MM.1S (cell line): ENCODE measurements around the gene TRIAP1.

ENCODE experiments used
- DNase-seq: peaks from one replicate; pipeline ENCODE4 v3.0.0-alpha.2; 2015
- H2AFZ ChIP-seq: fragments of 300-600 bp; sonication (generic); 2 replicates; pipeline ENCODE4 v1.6.0; 2016; ENCODE audit warnings: antibody characterized with exemption, low read length
- H3F3A ChIP-seq: fragments of 300-600 bp; sonication (generic); 2 replicates; pipeline ENCODE4 v1.6.1; 2016; ENCODE audit warnings: mild to moderate bottlenecking, antibody characterized with exemption, low read length, moderate library complexity, mixed read lengths; ENCODE audit not compliant: insufficient read depth
- H3K27ac ChIP-seq: fragments of 300-600 bp; sonication (generic); 2 replicates; pipeline ENCODE4 v1.5.1; 2016; ENCODE audit warnings: mild to moderate bottlenecking, low read length
- H3K27me3 ChIP-seq: fragments of 300-600 bp; sonication (generic); replicated peaks from 2 replicates; pipeline ENCODE4 v1.6.0; 2016; ENCODE audit warnings: low read length; ENCODE audit not compliant: insufficient read depth
- H3K36me3 ChIP-seq: fragments of 300-600 bp; sonication (generic); replicated peaks from 2 replicates; pipeline ENCODE4 v1.6.1; 2016; ENCODE audit warnings: mild to moderate bottlenecking, low read length, mixed read lengths; ENCODE audit not compliant: insufficient read depth
- H3K4me1 ChIP-seq: fragments of 300-600 bp; sonication (generic); 2 replicates; pipeline ENCODE4 v1.6.1; 2016; ENCODE audit warnings: low read length, mixed read lengths
- H3K4me2 ChIP-seq: fragments of 300-600 bp; sonication (generic); 2 replicates; pipeline ENCODE4 v1.6.0; 2016; ENCODE audit warnings: low read depth, low read length
- H3K4me3 ChIP-seq: fragments of 300-600 bp; sonication (generic); 2 replicates; pipeline ENCODE4 v1.5.1; 2016; ENCODE audit warnings: low read length, mixed read lengths
- H3K79me2 ChIP-seq: fragments of 300-600 bp; sonication (generic); 2 replicates; pipeline ENCODE4 v1.6.1; 2016; ENCODE audit warnings: mixed run types, low read length, mixed read lengths
- H3K9ac ChIP-seq: fragments of 300-600 bp; sonication (generic); 2 replicates; pipeline ENCODE4 v1.6.1; 2016; ENCODE audit warnings: low read length, mixed read lengths
- H3K9me2 ChIP-seq: fragments of 300-600 bp; sonication (generic); replicated peaks from 2 replicates; pipeline ENCODE4 v1.6.1; 2016; ENCODE audit warnings: mild to moderate bottlenecking, low read length, mixed read lengths; ENCODE audit not compliant: insufficient read depth
- H3K9me3 ChIP-seq: fragments of 300-600 bp; sonication (generic); replicated peaks from 2 replicates; pipeline ENCODE4 v1.6.1; 2016; ENCODE audit warnings: mild to moderate bottlenecking, low read length, mixed read lengths; ENCODE audit not compliant: insufficient read depth
- H4K20me1 ChIP-seq: fragments of 300-600 bp; sonication (generic); 2 replicates; pipeline ENCODE4 v1.6.1; 2016; ENCODE audit warnings: mild to moderate bottlenecking, low read length, moderate library complexity, mixed read lengths; ENCODE audit not compliant: insufficient read depth
- EZH2 ChIP-seq: fragments of 300-600 bp; sonication (generic); optimal IDR thresholded peaks from 2 replicates; pipeline ENCODE3; 2017; ENCODE audit warnings: low read depth, mild to moderate bottlenecking, antibody characterized with exemption, low read length, mixed read lengths
- EZH2phosphoT487 ChIP-seq: fragments of 300-600 bp; sonication (generic); IDR thresholded peaks from 2 replicates; pipeline ENCODE4 v1.6.1; 2018; ENCODE audit warnings: antibody characterized with exemption, low read length
- TF ChIP-seq, protein P1 (sequence below): fragments of 300-600 bp; sonication (generic); IDR thresholded peaks from 2 replicates; pipeline ENCODE4 v1.5.1; 2016; ENCODE audit warnings: antibody characterized with exemption, low read length, mixed read lengths

TRIAP1 gene

DNA sequence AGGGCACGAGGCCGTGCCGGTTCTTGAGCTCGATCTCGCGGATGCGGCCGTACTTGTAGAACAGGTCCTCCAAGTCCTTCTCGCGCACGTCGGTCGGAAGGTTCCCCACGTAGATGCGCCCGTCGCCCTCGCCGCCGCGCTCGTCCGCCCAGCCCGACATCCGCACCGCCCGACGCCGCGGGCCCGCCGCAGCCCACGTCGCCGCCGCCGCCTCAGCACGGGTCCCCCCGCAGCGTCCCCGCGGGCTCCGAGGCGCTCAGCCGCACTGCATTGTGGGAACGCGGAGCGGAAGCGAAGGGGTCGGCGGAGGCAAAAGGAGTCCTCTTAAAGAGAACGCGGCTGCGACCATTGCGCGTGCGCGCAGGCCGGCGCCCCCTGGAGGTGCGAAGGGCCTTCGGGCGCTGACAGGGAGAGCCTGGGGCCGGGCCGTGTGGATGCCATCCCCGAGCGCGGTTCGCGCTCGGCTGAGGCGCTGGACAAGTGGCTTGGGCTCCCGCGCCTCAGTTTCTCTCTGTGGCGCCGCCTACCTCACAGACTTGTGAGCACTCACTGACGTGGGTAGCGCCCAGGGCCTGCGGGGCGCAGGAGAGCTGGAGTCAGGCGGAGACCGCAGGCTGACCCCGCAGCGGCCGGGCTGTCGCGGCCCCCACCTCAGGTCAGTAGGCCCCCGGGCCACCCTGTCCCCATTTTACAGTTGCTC is 23.4 kb upstream of the TRIAP1 start, which contains the start of gene SRSF9:
Gene SRSF9 (minus strand): TSS at position 299 of the 700 bp plus-strand sequence. CDS start 139 bp downstream, at position 160.
- 0 out of 2 replicates have a peak, but pooled peaks cover 3% of the 10 kb centered on the region for H3F3A ChIP-seq
- H4K20me1 ChIP-seq: no peaks in the 10 kb centered on the region
- no peaks in the 10 kb centered on the region for H3K4me1 ChIP-seq
- H3K4me3 ChIP-seq: peak within 1 kb of the TSS; percentile 79
- peaks cover 45% of the 10 kb centered on the region for H3K79me2 ChIP-seq
- peak within 1 kb of the TSS; percentile 82 for H3K4me2 ChIP-seq
- H3K9me3 ChIP-seq: no peaks in the 10 kb centered on the region
- no peaks in the 10 kb centered on the region for H3K36me3 ChIP-seq
- peak within 1 kb of the TSS; percentile 52; the same call in 1 of the 2 replicates for H3K27ac ChIP-seq
- DNase-seq: peak; percentile 93
- no peaks in the 10 kb centered on the region for H3K27me3 ChIP-seq
- H3K9me2 ChIP-seq: no peaks in the 10 kb centered on the region
- H2AFZ ChIP-seq: peak within 1 kb of the TSS; percentile 88
- no peak for TF ChIP-seq EZH2
- TF ChIP-seq EZH2phosphoT487: no peak
- TF ChIP-seq, protein P1, sequence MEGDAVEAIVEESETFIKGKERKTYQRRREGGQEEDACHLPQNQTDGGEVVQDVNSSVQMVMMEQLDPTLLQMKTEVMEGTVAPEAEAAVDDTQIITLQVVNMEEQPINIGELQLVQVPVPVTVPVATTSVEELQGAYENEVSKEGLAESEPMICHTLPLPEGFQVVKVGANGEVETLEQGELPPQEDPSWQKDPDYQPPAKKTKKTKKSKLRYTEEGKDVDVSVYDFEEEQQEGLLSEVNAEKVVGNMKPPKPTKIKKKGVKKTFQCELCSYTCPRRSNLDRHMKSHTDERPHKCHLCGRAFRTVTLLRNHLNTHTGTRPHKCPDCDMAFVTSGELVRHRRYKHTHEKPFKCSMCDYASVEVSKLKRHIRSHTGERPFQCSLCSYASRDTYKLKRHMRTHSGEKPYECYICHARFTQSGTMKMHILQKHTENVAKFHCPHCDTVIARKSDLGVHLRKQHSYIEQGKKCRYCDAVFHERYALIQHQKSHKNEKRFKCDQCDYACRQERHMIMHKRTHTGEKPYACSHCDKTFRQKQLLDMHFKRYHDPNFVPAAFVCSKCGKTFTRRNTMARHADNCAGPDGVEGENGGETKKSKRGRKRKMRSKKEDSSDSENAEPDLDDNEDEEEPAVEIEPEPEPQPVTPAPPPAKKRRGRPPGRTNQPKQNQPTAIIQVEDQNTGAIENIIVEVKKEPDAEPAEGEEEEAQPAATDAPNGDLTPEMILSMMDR: peak; percentile 61
- peak within 1 kb of the TSS; percentile 73; the same call in 1 of the 2 replicates for H3K9ac ChIP-seq

DNA sequence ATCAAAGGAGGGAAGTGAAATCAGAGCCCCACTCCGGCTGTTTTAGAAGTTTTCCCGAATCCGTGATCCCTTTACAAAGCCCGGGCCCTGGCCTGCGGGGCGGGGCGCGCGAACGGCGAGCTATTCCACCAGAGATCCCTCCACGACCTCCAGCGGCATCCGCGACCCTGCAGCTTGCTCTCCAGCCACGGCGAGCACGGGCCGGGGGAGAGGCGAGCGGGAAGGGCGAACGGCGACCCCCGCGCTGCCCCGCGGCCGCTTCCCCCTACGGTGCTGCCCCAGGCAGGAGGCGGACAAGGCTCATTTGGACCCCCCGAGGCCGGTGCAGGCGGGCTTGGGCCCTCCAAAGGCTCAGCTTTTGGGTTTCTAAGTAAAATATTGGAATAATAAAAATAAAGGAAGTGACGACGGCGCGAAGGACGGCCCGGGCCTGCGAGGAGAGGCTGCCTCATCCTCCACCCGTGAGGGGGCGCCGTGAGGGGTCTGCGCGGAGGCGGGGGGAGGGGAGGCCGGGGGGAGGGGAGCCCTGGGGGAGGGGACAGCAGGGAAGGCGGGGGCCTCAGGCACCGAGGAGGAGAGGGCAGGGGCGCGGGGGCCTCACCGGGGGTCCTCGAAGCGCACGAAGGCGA is 22.8 kb upstream of the TRIAP1 start:
- Histone ChIP-seq H2AFZ (no peak overlapping the region), H3K27me3 (no peaks in the 10 kb centered on the region), H3K27ac (peak overlapping the region; percentile 52; the same call in 1 of the 2 replicates), H3K4me3 (peak overlapping the region; percentile 79), H3K9ac (peak overlapping the region; percentile 73; the same call in 1 of the 2 replicates), H4K20me1 (no peaks in the 10 kb centered on the region), H3F3A (0 out of 2 replicates have a peak, but pooled peaks cover 3% of the 10 kb centered on the region), H3K4me2 (peak overlapping the region; percentile 54; the same call in 1 of the 2 replicates), H3K9me3 (no peaks in the 10 kb centered on the region), H3K4me1 (no peaks in the 10 kb centered on the region), H3K79me2 (peaks cover 52% of the 10 kb centered on the region), H3K36me3 (no peaks in the 10 kb centered on the region), H3K9me2 (no peaks in the 10 kb centered on the region)
- DNase-seq: no peak
- TF ChIP-seq EZH2: no peak
- TF ChIP-seq, protein P1: no peak
- no peak for TF ChIP-seq EZH2phosphoT487

DNA sequence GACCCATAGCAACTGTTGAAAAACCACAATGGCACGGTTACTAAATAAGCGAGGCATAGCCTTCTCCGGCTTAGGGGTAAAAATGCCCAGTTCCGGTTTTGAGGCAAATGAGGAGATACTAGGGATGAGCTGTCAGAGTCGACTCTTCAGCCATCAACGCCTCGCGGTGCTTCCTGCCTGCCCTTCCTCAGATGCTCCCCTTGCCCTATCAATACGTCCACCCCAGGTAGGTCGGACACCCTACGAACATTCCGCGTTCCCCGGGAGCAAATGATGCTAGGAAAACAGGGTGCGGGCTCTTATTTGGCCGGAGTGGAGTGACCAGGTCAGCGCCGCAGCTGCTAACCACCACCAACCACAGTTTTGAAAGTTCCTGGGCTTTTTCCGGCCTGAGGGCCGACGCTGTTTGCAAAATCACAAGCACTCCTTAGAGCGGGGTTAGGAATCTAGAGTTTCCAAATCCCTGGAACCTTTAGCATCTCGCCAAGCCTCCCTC is 22.2 kb upstream of the TRIAP1 start:
- H3F3A ChIP-seq: 0 out of 2 replicates have a peak, but pooled peaks cover 3% of the 10 kb centered on the region
- H3K4me3 ChIP-seq: peak overlapping the region; percentile 79
- TF ChIP-seq EZH2: no peak
- TF ChIP-seq EZH2phosphoT487: no peak
- TF ChIP-seq, protein P1: no peak
- peak overlapping the region; percentile 54 for H3K4me2 ChIP-seq
- H4K20me1 ChIP-seq: no peaks in the 10 kb centered on the region
- peak overlapping the region; percentile 52; the same call in 1 of the 2 replicates for H3K27ac ChIP-seq
- no peaks in the 10 kb centered on the region for H3K9me2 ChIP-seq
- H2AFZ ChIP-seq: no peak overlapping the region
- H3K36me3 ChIP-seq: no peaks in the 10 kb centered on the region
- DNase-seq: no peak
- H3K79me2 ChIP-seq: peaks cover 56% of the 10 kb centered on the region
- H3K4me1 ChIP-seq: no peaks in the 10 kb centered on the region
- peak overlapping the region; percentile 73; the same call in 1 of the 2 replicates for H3K9ac ChIP-seq
- no peaks in the 10 kb centered on the region for H3K27me3 ChIP-seq
- H3K9me3 ChIP-seq: no peaks in the 10 kb centered on the region
